Mononuclear cell (primary cell): ENCODE data around the gene VGLL3. TPM values are rescaled to one million over a fixed set of nuclear protein-coding genes. Genes with fewer than 3 reads are reported as not detected.

Source experiments
- total RNA-seq: library from RNA; depleted of rRNA; stranded (reverse); fragments of >200 nt; gene quantifications from one replicate; pipeline ENCODE4 v1.2.3, GENCODE V29; 2012

VGLL3 gene
- total RNA-seq, 1 donor, result under 0.01 TPM

Other genes with a start within 250 kb of the VGLL3 start
- 56.9 TPM for gene CHMP2B, start 236.2 kb upstream of the VGLL3 start, total RNA-seq